Dermis blood vessel endothelial cell (primary cell): ENCODE data around the gene TPK1. TPM values are rescaled to one million over a fixed set of nuclear protein-coding genes. Genes with fewer than 3 reads are reported as not detected.

Experiments used
- DNase-seq: peaks from one replicate; pipeline ENCODE4 v3.0.0; 2010
- total RNA-seq: library from RNA; depleted of rRNA; stranded (reverse); fragments of >200 nt; gene quantifications from 2 replicates; pipeline ENCODE4 v1.2.3, GENCODE V29; 2014

Gene TPK1
- total RNA-seq, 1 donor from 2014 or later = 14.8 TPM

- DNase-seq = no peak
These were observed 311.6 kb downstream of the TPK1 start for GRCh38 chr7:144524271-144524670.

- DNase-seq = no peak
These were observed 312.2 kb downstream of the TPK1 start for GRCh38 chr7:144523621-144524020.

GRCh38 chr7:144519925-144520324 is 315.9 kb downstream of the TPK1 start:
- DNase-seq = no peak

GRCh38 chr7:144518360-144518759 is 317.5 kb downstream of the TPK1 start:
- no peak for DNase-seq

GRCh38 chr7:144517749-144518148 is 318.1 kb downstream of the TPK1 start:
- DNase-seq = no peak

GRCh38 chr7:144516729-144517525 is 318.9 kb downstream of the TPK1 start:
- DNase-seq = no peak

- DNase-seq = peak; percentile 54
These were observed 322.5 kb downstream of the TPK1 start for GRCh38 chr7:144513334-144513733.

GRCh38 chr7:144510621-144511020 is 325.2 kb downstream of the TPK1 start:
- DNase-seq = no peak

GRCh38 chr7:144508702-144509101 is 327.2 kb downstream of the TPK1 start:
- no peak for DNase-seq

- DNase-seq = no peak
These were observed 332.6 kb downstream of the TPK1 start for GRCh38 chr7:144503215-144503614.

- DNase-seq = no peak
These were observed 335.6 kb downstream of the TPK1 start for GRCh38 chr7:144500225-144500624.

- DNase-seq = no peak
These were observed 338.6 kb downstream of the TPK1 start for GRCh38 chr7:144497282-144497681.

GRCh38 chr7:144494355-144494754 is 341.5 kb downstream of the TPK1 start:
- no peak for DNase-seq

GRCh38 chr7:144489504-144489903 is 346.3 kb downstream of the TPK1 start:
- DNase-seq = peak; percentile 7

GRCh38 chr7:144488977-144489376 is 346.9 kb downstream of the TPK1 start:
- no peak for DNase-seq

GRCh38 chr7:144487901-144488300 is 348.0 kb downstream of the TPK1 start:
- DNase-seq = no peak

- no peak for DNase-seq
These were observed 351.4 kb downstream of the TPK1 start for GRCh38 chr7:144484445-144484844.

- DNase-seq = no peak
These were observed 352.7 kb downstream of the TPK1 start for GRCh38 chr7:144483189-144483588.

GRCh38 chr7:144481833-144482232 is 354.0 kb downstream of the TPK1 start:
- no peak for DNase-seq

- DNase-seq = no peak
These were observed 358.5 kb downstream of the TPK1 start for GRCh38 chr7:144477348-144477747.

GRCh38 chr7:144474800-144475615 is 360.8 kb downstream of the TPK1 start:
- no peak for DNase-seq

- DNase-seq = no peak
These were observed 361.5 kb downstream of the TPK1 start for GRCh38 chr7:144474363-144474762.

- DNase-seq = no peak
These were observed 361.9 kb downstream of the TPK1 start for GRCh38 chr7:144473908-144474307.

- no peak for DNase-seq
These were observed 365.8 kb downstream of the TPK1 start for GRCh38 chr7:144470078-144470477.
